ENCODE results near the gene KCNK17. TPM values are rescaled to one million over a fixed set of nuclear protein-coding genes. Genes with fewer than 3 reads are reported as not detected.

KCNK17 gene
- total RNA-seq, 4 donors from 2014 or later, result 0.39 TPM; not detected in 3

DNA sequence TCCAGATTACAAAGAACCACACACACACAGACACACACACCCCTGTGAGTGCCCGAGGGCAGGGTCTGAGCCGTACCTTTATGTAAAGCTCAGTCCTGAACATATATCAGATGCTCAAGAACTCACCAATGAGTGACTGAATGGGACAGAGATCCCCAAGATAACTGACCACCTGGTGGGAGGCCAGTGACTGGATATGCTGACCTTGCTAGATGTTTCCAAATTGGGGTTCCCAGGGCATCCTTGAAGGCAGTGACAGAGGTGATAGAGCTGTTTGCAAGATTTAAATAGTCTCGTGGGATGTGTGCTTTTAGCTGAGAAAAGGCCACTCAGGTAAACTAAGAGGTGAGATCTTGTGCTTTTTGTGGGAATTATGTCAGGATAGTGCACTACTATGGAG lies 39.3 kb downstream of the KCNK17 start:
- peak in 1 of 2 donors; percentile 76 for DNase-seq (ENCODE audit: low spot score in 2 of 2)
- TF ChIP-seq POLR2A (IDR thresholded peaks at IDR 0.05) (no peak), CTCF (IDR thresholded peaks at IDR 0.05) (no peak)
- intact Hi-C loops (cut with DNase I; ENCODE audit: low total_unique reads), result no loop called here
- WGBS, 2 donors, result 79 to 87% methylated on average over 3 of the region's 3 CpGs
- no peak overlapping the region for H3K4me3 ChIP-seq (ENCODE audit: low read depth, poor library complexity, severe bottlenecking)

GRCh38 chr6:39274471-39274870 lies 39.7 kb downstream of the KCNK17 start:
- no peak for TF ChIP-seq POLR2A (IDR thresholded peaks at IDR 0.05)
- TF ChIP-seq CTCF (IDR thresholded peaks at IDR 0.05), result no peak
- no peak overlapping the region for H3K4me3 ChIP-seq (ENCODE audit: low read depth, poor library complexity, severe bottlenecking)
- intact Hi-C loops (cut with DNase I; ENCODE audit: low total_unique reads), result no loop called here
- 66 to 70% methylated on average over 4 of the region's 4 CpGs for WGBS, 2 donors
- no peak for DNase-seq (ENCODE audit: low spot score in 2 of 2)

DNA sequence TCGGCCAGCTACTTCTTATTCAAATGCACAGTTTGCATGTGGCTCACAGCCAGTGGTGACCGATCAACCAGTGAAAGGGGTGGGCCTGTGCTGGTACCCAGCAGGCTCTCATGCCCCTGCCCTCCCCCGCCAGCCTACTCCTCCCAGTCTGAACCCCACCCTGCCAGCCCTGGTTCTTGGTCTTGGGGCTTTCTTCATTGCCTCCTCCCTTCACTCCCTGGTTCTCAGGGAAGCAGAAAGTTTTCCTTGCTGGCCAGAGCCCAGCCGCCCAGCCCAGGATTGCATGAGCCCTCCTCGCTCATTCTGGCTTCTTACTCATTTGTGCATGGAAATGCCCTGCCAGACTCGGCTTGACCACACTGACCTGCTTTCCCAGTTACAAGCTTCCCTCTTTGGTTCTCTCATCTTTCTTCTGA lies 40.8 kb downstream of the KCNK17 start:
- 63 to 68% methylated on average over 6 of the region's 6 CpGs for WGBS, 2 donors
- no peak for DNase-seq (ENCODE audit: low spot score in 2 of 2)
- TF ChIP-seq CTCF (IDR thresholded peaks at IDR 0.05), result no peak
- TF ChIP-seq POLR2A (IDR thresholded peaks at IDR 0.05), result no peak
- no peak overlapping the region for H3K4me3 ChIP-seq (ENCODE audit: low read depth, poor library complexity, severe bottlenecking)
- intact Hi-C loops (cut with DNase I; ENCODE audit: low total_unique reads), result no loop called here

- no peak for DNase-seq (ENCODE audit: low spot score in 2 of 2)
- no peak for TF ChIP-seq POLR2A (IDR thresholded peaks at IDR 0.05)
- no peak for TF ChIP-seq CTCF (IDR thresholded peaks at IDR 0.05)
- WGBS, 2 donors, result 84 to 85% methylated on average over 1 of the region's 1 CpG
- no peak overlapping the region for H3K4me3 ChIP-seq (ENCODE audit: low read depth, poor library complexity, severe bottlenecking)
- intact Hi-C loops (cut with DNase I; ENCODE audit: low total_unique reads), result no loop called here
Measured at GRCh38 chr6:39269961-39270360, 44.3 kb downstream of the KCNK17 start.

DNA sequence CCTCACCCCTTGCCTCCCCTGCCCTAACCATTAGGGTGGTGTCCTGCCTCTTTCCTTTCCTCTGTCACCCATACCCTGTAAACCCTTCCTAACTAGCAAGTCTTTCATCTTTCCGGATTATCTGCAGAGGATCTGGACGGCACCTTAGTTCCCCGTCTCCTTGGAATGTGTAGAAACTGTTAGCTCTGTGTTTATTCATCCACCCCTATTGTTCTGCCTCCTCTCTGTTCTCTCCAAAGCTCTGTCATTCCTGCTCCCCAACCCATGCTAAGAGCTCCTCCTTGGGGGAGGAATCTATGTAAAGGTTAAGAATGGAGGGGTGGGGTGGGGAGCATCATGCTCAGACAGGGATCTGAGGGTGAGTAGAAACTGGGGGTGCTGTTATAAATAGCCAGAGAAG lies 45.5 kb downstream of the KCNK17 start:
- TF ChIP-seq CTCF (IDR thresholded peaks at IDR 0.05) (no peak), POLR2A (IDR thresholded peaks at IDR 0.05) (no peak)
- no peak for DNase-seq (ENCODE audit: low spot score in 2 of 2)
- 71 to 74% methylated on average over 3 of the region's 3 CpGs for WGBS, 2 donors

DNA sequence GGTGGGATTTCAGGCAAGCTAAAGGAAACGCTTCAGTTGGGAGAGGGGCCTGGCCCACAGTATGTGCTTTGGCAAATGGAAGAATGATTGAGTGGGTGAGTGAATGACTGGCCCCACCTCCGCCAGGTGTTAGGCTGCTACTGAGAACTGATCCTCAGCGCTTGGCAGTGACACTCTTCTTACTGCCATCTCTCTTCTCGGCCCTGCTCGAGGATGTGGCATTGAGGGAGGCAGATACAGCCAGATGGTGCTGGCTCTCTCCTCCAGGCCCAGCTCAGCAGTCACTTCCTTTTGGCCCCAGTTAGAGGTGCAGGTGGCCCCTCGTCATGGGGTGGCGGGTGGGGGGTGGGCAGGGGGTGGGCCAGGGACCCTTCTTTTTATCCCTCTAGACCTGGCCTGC lies 46.0 kb downstream of the KCNK17 start:
- no peak for DNase-seq (ENCODE audit: low spot score in 2 of 2)
- intact Hi-C loops (cut with DNase I; ENCODE audit: low total_unique reads), result no loop called here
- 78 to 81% methylated on average over 7 of the region's 7 CpGs for WGBS, 2 donors
- H3K4me3 ChIP-seq (ENCODE audit: low read depth, poor library complexity, severe bottlenecking), result no peak overlapping the region
- TF ChIP-seq POLR2A (IDR thresholded peaks at IDR 0.05) (no peak), CTCF (IDR thresholded peaks at IDR 0.05) (no peak)

More for the DNA sequence above, 45.5 kb downstream of the KCNK17 start:
- H3K4me3 ChIP-seq (ENCODE audit: low read depth, poor library complexity, severe bottlenecking), result no peak overlapping the region
- intact Hi-C loops (cut with DNase I; ENCODE audit: low total_unique reads), result no loop called here
